Calu3 (cell line): ENCODE measurements around the gene CALD1. TPM values are rescaled to one million over a fixed set of nuclear protein-coding genes. Genes with fewer than 3 reads are reported as not detected.

ENCODE experiments used
- BruUV-seq: library from RNA; stranded (reverse); fragments of 400-500 nt; replicated peaks from 2 replicates; lab custom pipeline; 2021; lab: Mats Ljungman, UMichigan
- CTCF ChIA-PET: fragments of 300-600 bp; sonication (Branson Sonifier 250); formaldehyde crosslinking; loops from one replicate; lab custom pipeline; 2022; ENCODE audit warnings: antibody characterized with exemption; lab: Charles Lee
- DNase-seq: peaks from one replicate; pipeline ENCODE4 v3.0.0; 2022
- H3K27ac Mint-ChIP-seq: one replicate; pipeline ENCODE4 v1.8.0; 2022; ENCODE audit warnings: mixed read lengths; ENCODE audit not compliant: unreplicated experiment
- H3K27me3 Mint-ChIP-seq: one replicate; pipeline ENCODE4 v1.8.0; 2022; ENCODE audit warnings: mixed read lengths; ENCODE audit not compliant: unreplicated experiment
- H3K36me3 Mint-ChIP-seq: one replicate; pipeline ENCODE4 v1.8.0; 2022; ENCODE audit warnings: mild to moderate bottlenecking, moderate library complexity, mixed read lengths; ENCODE audit not compliant: insufficient read depth, unreplicated experiment
- H3K4me1 Mint-ChIP-seq: one replicate; pipeline ENCODE4 v1.8.0; 2022; ENCODE audit warnings: mild to moderate bottlenecking, low read depth, mixed read lengths; ENCODE audit not compliant: unreplicated experiment
- H3K4me3 Mint-ChIP-seq: one replicate; pipeline ENCODE4 v1.8.0; 2022; ENCODE audit warnings: mild to moderate bottlenecking, low read depth, moderate library complexity, mixed read lengths; ENCODE audit not compliant: unreplicated experiment
- H3K9me3 Mint-ChIP-seq: one replicate; pipeline ENCODE4 v1.8.0; 2022; ENCODE audit warnings: low read depth, mixed read lengths; ENCODE audit not compliant: unreplicated experiment
- intact Hi-C: fragments of 100-400 bp; cut with micrococcal nuclease; formaldehyde crosslinking; loops from one replicate; pipeline ENCODE4 v1.10.0; 2022; ENCODE audit not compliant: unreplicated experiment
- total RNA-seq: library from RNA; stranded (reverse); gene quantifications from 2 replicates; pipeline ENCODE4 v1.2.3, GENCODE V29; 2022
- TF ChIP-seq, protein P1 (sequence below): fragments of 200-600 bp; IDR thresholded peaks from one replicate; pipeline ENCODE4 v1.8.0; 2022; ENCODE audit warnings: antibody characterized with exemption; ENCODE audit not compliant: unreplicated experiment

Gene CALD1
- total RNA-seq, 1 experiment from 2014 or later: 9.3 TPM

DNA sequence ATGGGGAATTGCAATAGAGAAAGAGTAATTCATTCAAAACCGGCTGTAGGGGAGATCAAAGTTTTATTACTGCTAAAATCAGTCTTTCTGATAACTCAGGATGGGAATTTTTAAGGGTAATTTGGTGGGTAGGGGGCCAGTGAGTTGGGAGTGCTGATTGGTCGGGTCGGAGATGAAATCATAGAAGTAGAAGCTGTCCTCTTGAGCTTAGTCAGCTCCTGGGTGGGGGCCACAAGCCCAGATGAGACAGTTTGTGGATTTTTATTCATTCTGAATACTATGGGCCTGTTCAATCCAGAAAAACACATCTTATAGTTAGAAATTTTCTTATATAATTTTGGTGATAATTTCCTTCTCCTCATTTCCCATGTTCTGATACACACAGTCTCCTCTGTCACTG, 25.4 kb downstream of the CALD1 start:
- no peaks in the 10 kb centered on the region for H3K27me3 Mint-ChIP-seq
- H3K9me3 Mint-ChIP-seq: no peaks in the 10 kb centered on the region
- DNase-seq: no peak
- intact Hi-C loops: no loop called here
- no TSS peak for BruUV-seq
- CTCF ChIA-PET: no interaction called here
- H3K4me1 Mint-ChIP-seq: no peaks in the 10 kb centered on the region
- H3K27ac Mint-ChIP-seq: no peak overlapping the region
- no peak overlapping the region for H3K4me3 Mint-ChIP-seq
- H3K36me3 Mint-ChIP-seq: no peaks in the 10 kb centered on the region
- TF ChIP-seq, protein P1, sequence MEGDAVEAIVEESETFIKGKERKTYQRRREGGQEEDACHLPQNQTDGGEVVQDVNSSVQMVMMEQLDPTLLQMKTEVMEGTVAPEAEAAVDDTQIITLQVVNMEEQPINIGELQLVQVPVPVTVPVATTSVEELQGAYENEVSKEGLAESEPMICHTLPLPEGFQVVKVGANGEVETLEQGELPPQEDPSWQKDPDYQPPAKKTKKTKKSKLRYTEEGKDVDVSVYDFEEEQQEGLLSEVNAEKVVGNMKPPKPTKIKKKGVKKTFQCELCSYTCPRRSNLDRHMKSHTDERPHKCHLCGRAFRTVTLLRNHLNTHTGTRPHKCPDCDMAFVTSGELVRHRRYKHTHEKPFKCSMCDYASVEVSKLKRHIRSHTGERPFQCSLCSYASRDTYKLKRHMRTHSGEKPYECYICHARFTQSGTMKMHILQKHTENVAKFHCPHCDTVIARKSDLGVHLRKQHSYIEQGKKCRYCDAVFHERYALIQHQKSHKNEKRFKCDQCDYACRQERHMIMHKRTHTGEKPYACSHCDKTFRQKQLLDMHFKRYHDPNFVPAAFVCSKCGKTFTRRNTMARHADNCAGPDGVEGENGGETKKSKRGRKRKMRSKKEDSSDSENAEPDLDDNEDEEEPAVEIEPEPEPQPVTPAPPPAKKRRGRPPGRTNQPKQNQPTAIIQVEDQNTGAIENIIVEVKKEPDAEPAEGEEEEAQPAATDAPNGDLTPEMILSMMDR: no peak

DNA sequence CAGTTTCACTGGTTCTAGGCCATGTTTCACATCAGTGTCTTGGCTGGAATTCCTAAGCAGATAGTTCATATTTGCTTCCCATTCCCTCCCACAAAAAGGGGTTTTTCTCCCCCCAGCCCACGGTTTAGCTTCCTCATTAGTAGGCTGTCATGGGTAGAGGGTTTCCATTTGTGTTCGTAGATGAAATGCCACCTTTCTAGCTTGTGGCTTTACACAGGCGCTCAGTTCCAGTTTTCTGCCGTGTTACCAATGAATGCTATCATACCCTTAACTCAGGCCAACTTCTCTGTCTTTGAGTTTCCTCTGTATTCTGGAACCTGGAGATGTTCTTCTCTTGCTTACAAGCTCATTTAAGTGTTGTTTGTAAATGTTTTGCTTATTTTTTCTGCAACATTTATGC, 26.8 kb downstream of the CALD1 start:
- no peaks in the 10 kb centered on the region for H3K4me1 Mint-ChIP-seq
- BruUV-seq: no TSS peak
- no peaks in the 10 kb centered on the region for H3K36me3 Mint-ChIP-seq
- CTCF ChIA-PET: no interaction called here
- no peak overlapping the region for H3K27ac Mint-ChIP-seq
- no peaks in the 10 kb centered on the region for H3K9me3 Mint-ChIP-seq
- H3K27me3 Mint-ChIP-seq: no peaks in the 10 kb centered on the region
- H3K4me3 Mint-ChIP-seq: no peak overlapping the region
- intact Hi-C loops: no loop called here
- TF ChIP-seq, protein P1: no peak
- DNase-seq: no peak

DNA sequence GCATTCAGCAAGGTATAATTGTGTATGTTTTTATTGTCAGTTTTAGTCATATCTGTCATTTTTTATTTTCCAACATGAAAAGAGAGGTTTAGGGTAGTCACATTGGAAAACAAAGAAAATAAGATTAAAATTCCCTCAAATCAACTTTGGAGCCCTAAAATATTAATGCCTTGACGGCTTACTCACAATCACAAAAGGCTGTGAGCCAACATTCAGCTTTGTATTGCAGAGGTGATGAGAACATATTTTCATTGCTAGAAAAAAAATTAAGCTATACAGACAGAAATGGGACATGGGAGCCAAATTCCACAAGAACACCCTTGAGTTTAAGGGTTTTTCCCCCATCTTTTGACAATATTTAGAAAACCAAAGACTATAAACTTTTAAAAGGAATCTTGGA, 30.2 kb downstream of the CALD1 start:
- DNase-seq: no peak
- Mint-ChIP-seq H3K36me3 (no peaks in the 10 kb centered on the region), H3K27ac (no peak overlapping the region), H3K9me3 (peaks cover 3% of the 10 kb centered on the region), H3K27me3 (peaks cover 13% of the 10 kb centered on the region), H3K4me3 (no peak overlapping the region), H3K4me1 (no peaks in the 10 kb centered on the region)
- intact Hi-C loops: no loop called here
- TF ChIP-seq, protein P1: no peak
- CTCF ChIA-PET: no interaction called here
- BruUV-seq: no TSS peak

DNA sequence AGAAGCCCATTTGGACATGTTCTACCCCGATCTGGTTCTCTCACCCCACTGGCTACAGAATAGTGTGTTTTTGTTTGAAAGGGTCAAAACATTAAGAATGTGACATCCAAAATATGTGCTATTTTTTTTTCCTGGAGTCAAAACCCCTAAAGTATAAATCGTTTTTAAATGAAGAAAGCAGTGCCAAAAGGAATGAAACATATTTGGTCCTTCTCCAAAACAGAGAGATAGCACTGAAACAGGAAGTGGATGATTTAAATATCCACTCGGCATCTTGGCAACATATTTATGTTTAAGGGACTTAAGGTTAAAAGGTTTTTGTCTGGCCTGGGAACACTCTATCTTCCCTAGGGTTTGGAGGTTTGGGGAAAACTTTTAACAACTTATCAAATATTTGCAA, 32.3 kb downstream of the CALD1 start:
- BruUV-seq: no TSS peak
- no peak overlapping the region for H3K27ac Mint-ChIP-seq
- no peak overlapping the region for H3K4me3 Mint-ChIP-seq
- intact Hi-C loops: no loop called here
- peaks cover 3% of the 10 kb centered on the region for H3K9me3 Mint-ChIP-seq
- peaks cover 13% of the 10 kb centered on the region for H3K27me3 Mint-ChIP-seq
- CTCF ChIA-PET: no interaction called here
- TF ChIP-seq, protein P1: no peak
- no peaks in the 10 kb centered on the region for H3K36me3 Mint-ChIP-seq
- H3K4me1 Mint-ChIP-seq: no peaks in the 10 kb centered on the region
- DNase-seq: no peak
